Peyer's patch (tissue), 4 donors: ENCODE data around the gene PHC2.

ENCODE experiments used
- CTCF ChIP-seq, 6 experiments: fragments of 450-650 bp in 4 of 6; fragments of 200-600 bp in 2 of 6; sonication (generic) in 1 of 6; IDR thresholded peaks; one replicate each; pipeline ENCODE4 v1.5.1; 2017 to 2019; ENCODE audit warnings: antibody characterized with exemption in 6 of 6, mild to moderate bottlenecking in 3 of 6, moderate library complexity in 1 of 6
- POLR2A ChIP-seq, 2 donors: fragments of 450-650 bp; IDR thresholded peaks; one replicate each; pipeline ENCODE4 v1.5.1; 2017; ENCODE audit warnings: antibody characterized with exemption in 2 of 2, mild to moderate bottlenecking in 2 of 2, moderate library complexity in 2 of 2

DNA sequence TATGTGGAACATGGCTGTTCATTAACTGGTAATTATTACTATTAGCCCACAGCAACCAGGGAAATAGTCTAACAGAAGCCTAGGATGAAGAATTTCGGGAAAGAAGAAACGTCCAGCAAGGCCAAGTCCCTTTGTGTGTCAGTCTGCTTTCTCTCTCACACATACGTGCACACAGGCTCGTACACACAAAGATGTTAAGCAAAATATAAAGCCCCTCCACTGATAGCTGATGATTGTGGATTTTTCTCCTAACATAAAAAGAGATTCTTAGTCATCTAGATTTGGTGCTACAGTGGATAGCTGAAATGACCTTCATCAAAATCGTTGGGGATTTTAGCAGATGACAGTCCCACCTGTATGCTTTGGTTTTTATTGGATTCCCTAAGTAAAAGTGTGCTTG is 67.9 kb downstream of the PHC2 start:
- no peak for TF ChIP-seq CTCF (IDR thresholded peaks at IDR 0.05)
- no peak for TF ChIP-seq POLR2A (IDR thresholded peaks at IDR 0.05)
